GM12878 (cell line): ENCODE measurements around the gene EPHA1. TPM values are rescaled to one million over a fixed set of nuclear protein-coding genes. Genes with fewer than 3 reads are reported as not detected.

Experiments
- ATAC-seq: fragments of 200-7000 bp; cut with Tn5 transposase; 3 replicates; pipeline ENCODE4 v1.9.1; 2020; ENCODE audit warnings: mild to moderate bottlenecking, moderate library complexity
- BruUV-seq: library from RNA; stranded (reverse); fragments of 400-500 nt; replicated peaks from 2 replicates; lab custom pipeline; 2021; lab: Mats Ljungman, UMichigan
- CTCF ChIA-PET: fragments of 300-600 bp; sonication (Branson Sonifier 250); formaldehyde crosslinking; extraction: SDS; loops from one replicate; lab custom pipeline; 2021; ENCODE audit warnings: inconsistent platforms; lab: Yijun Ruan, JAX
- POLR2A ChIA-PET: fragments of 350-600 bp; formaldehyde crosslinking; extraction: SDS; loops from one replicate; lab custom pipeline; 2021; ENCODE audit warnings: inconsistent platforms; lab: Charles Lee
- RAD21 ChIA-PET: fragments of 300-600 bp; sonication (Branson Sonifier 250); formaldehyde crosslinking; loops from one replicate; lab custom pipeline; 2023; ENCODE audit warnings: antibody characterized with exemption; ENCODE audit not compliant: unreplicated experiment; lab: Charles Lee
- SMC1A ChIA-PET: fragments of 300-600 bp; sonication (Branson Sonifier 250); formaldehyde crosslinking; loops from one replicate; lab custom pipeline; 2023; ENCODE audit not compliant: unreplicated experiment, uncharacterized antibody; lab: Charles Lee
- DNase-seq: peaks from one replicate; pipeline ENCODE4 v3.0.0-alpha.2; 2011; ENCODE audit warnings: low read depth, low spot score
- FAIRE-seq: peaks from 3 replicates; lab custom pipeline; 2011; peaks lifted over from hg19 to GRCh38; lab: Jason Lieb, UNC
- H2AFZ ChIP-seq: 2 replicates; pipeline ENCODE4 v1.6.0; 2011; ENCODE audit warnings: low read depth, low read length, control low read depth; ENCODE audit not compliant: control insufficient read depth
- H3K27ac ChIP-seq: 2 replicates; pipeline ENCODE4 v1.5.1; 2011; ENCODE audit warnings: control low read depth; ENCODE audit not compliant: control insufficient read depth, insufficient read depth
- H3K27me3 ChIP-seq, 2 experiments: replicated peaks in 1 of 2; 2 replicates each; pipeline versions ENCODE4 v1.6.0 to v1.6.1; 2011; ENCODE audit warnings: low read length in 1 of 2; ENCODE audit not compliant: control insufficient read depth in 2 of 2, insufficient read depth in 2 of 2
- H3K36me3 ChIP-seq, 2 experiments: 2 replicates each; pipeline ENCODE4 v1.5.1; 2011; ENCODE audit warnings: low read length in 1 of 2; ENCODE audit not compliant: control insufficient read depth in 2 of 2, insufficient read depth in 2 of 2
- H3K4me1 ChIP-seq: 2 replicates; pipeline ENCODE4 v1.6.1; 2011; ENCODE audit warnings: mild to moderate bottlenecking, low read length, moderate library complexity, mixed read lengths; ENCODE audit not compliant: control insufficient read depth, insufficient read depth
- H3K4me2 ChIP-seq: 2 replicates; pipeline ENCODE4 v1.6.0; 2011; ENCODE audit warnings: control low read depth; ENCODE audit not compliant: control insufficient read depth, insufficient read depth
- H3K4me3 ChIP-seq: fragments of 200-600 bp; sonication (generic); 2 replicates; pipeline ENCODE4 v1.5.1; 2016
- H3K79me2 ChIP-seq: 2 replicates; pipeline ENCODE4 v1.6.0; 2011; ENCODE audit warnings: low read length; ENCODE audit not compliant: control insufficient read depth, insufficient read depth
- H3K9ac ChIP-seq: 2 replicates; pipeline ENCODE4 v1.8.0; 2011; ENCODE audit warnings: low read length, control low read depth, mixed read lengths; ENCODE audit not compliant: control insufficient read depth, insufficient read depth
- H3K9me3 ChIP-seq: replicated peaks from 3 replicates; pipeline ENCODE4 v1.5.1; 2011; ENCODE audit warnings: mild to moderate bottlenecking, low read length; ENCODE audit not compliant: control insufficient read depth, insufficient read depth
- H4K20me1 ChIP-seq: 2 replicates; pipeline ENCODE4 v1.6.0; 2011; ENCODE audit not compliant: control insufficient read depth, insufficient read depth
- ATF2 ChIP-seq: IDR thresholded peaks from 2 replicates; pipeline ENCODE4 v1.6.1; 2012; ENCODE audit warnings: low read length, inconsistent platforms
- BMI1 ChIP-seq: fragments of 450-650 bp; IDR thresholded peaks from 2 replicates; pipeline ENCODE4 v1.6.1; 2016; ENCODE audit warnings: mild to moderate bottlenecking, moderate library complexity, borderline replicate concordance
- ETV6 ChIP-seq, 2 experiments: fragments of 450-650 bp in 1 of 2; IDR thresholded peaks in 1 of 2; conservative IDR thresholded peaks in 1 of 2; 2 replicates each; pipeline ENCODE4 v1.6.1; 2014; ENCODE audit warnings: antibody characterized with exemption in 1 of 2, borderline replicate concordance in 1 of 2, low read depth in 1 of 2, mild to moderate bottlenecking in 1 of 2, moderate library complexity in 1 of 2
- JUNB ChIP-seq: IDR thresholded peaks from 2 replicates; pipeline ENCODE4 v1.6.1; 2016; ENCODE audit warnings: antibody characterized with exemption, mild to moderate bottlenecking
- NR2F1 ChIP-seq: fragments of 450-650 bp; conservative IDR thresholded peaks from 2 replicates; pipeline ENCODE4 v1.6.1; 2017; ENCODE audit warnings: mild to moderate bottlenecking
- NRF1 ChIP-seq: conservative IDR thresholded peaks from 2 replicates; pipeline ENCODE4 v1.6.1; 2011; ENCODE audit warnings: mild to moderate bottlenecking, low read depth, low read length, improper control_type of control experiment
- SMC3 ChIP-seq: IDR thresholded peaks from 2 replicates; pipeline ENCODE4 v1.6.1; 2011; ENCODE audit warnings: low read length, improper control_type of control experiment, borderline replicate concordance
- ZNF217 ChIP-seq: fragments of 450-650 bp; IDR thresholded peaks from 2 replicates; pipeline ENCODE4 v1.6.1; 2017; ENCODE audit warnings: antibody characterized with exemption, mild to moderate bottlenecking
- WGBS: methylation state at CpG from one replicate; pipeline ENCODE4 v1.1.6; 2016; ENCODE audit warnings: low lambda C conversion rate; ENCODE audit not compliant: insufficient replicate concordance, insufficient coverage; ENCODE audit errors: missing lambda C conversion rate; 5-methylcytosine and 5-hydroxymethylcytosine counted together
- in situ Hi-C: fragments of 300-500 bp; cut with MboI; formaldehyde crosslinking; loops from 9 replicates; pipeline ENCODE4 v1.14.3; 2018; ENCODE audit warnings: mixed read lengths
- intact Hi-C: fragments of 100-400 bp; cut with micrococcal nuclease; formaldehyde crosslinking; loops from one replicate; pipeline ENCODE4 v1.14.2; 2022; ENCODE audit not compliant: unreplicated experiment
- polyA plus RNA-seq, 11 experiments: library from polyadenylated mRNA; depleted of rRNA in 4 of 11; unstranded in 6 of 11; stranded (reverse) in 5 of 11; fragments of >200 nt; fragmentation: Nextera tagmentation in 4 of 11; fragmentation: Illumina TruSeq in 1 of 11; extraction: Ambion mirVana in 4 of 11; extraction: Trizol in 1 of 11; gene quantifications; 1 replicate in 1 of 11; 2 replicates in 10 of 11; pipeline versions ENCODE4 v1.2.1 to v1.2.3, GENCODE V29; 2011 to 2016; ENCODE audit warnings: inconsistent platforms in 2 of 11, missing spikeins in 2 of 11, low read depth in 1 of 11
- total RNA-seq, 4 experiments: library from RNA; depleted of rRNA in 3 of 4; stranded (reverse); fragments of >200 nt in 3 of 4; fragmentation: Illumina TruSeq in 1 of 4; extraction: Trizol in 1 of 4; gene quantifications; 2 replicates each; pipeline versions ENCODE4 v1.2.1 to v1.2.3, GENCODE V29; 2013 to 2021

EPHA1 gene
- total and polyA plus RNA-seq, 10 of the 15 experiments (the other 5 are each of a cell fraction or from before 2014, with no cell fraction given), result 0.11 to 0.35 (median 0.24) TPM; not detected in 6

DNA sequence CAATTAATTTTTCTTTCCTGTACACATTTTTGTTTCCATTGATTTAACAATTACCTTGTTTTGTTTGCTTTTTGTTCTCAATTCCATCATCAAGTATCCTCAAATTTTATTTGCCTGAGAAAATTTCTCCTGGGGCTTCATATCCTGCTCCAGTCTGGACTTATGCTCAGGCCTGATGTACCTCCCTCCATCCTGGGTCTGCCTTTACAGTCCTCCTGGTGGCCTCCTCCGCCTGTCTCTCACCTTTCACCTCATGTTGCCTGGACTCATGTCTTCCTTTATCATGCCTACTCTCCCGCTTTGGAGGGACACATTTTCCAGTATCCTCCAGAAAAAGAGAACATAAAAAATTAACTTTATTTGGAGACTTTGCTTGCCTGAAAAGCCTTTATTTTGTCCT lies 22.5 kb upstream of the EPHA1 start:
- WGBS, result 23% methylated on average over 2 of the region's 2 CpGs
- Histone ChIP-seq H2AFZ (no peak overlapping the region), H3K27me3 (no peaks in the 10 kb centered on the region; a peak in 1 of 4 replicates), H3K9ac (no peak overlapping the region), H3K4me1 (no peaks in the 10 kb centered on the region), H3K27ac (no peak overlapping the region), H3K9me3 (no peaks in the 10 kb centered on the region), H3K4me2 (no peak overlapping the region), H4K20me1 (no peaks in the 10 kb centered on the region), H3K36me3 (no peaks in the 10 kb centered on the region), H3K79me2 (no peaks in the 10 kb centered on the region), H3K4me3 (no peak overlapping the region)
- no peak for ATAC-seq
- no peak for DNase-seq
- ChIA-PET SMC1A (interaction anchor here (1.0 kb wide), 2 partner anchors 8 to 31 kb away, joined by 3 read pairs; no protein-coding TSS in a partner anchor), POLR2A (no interaction called here), CTCF (interaction anchor here (1.1 to 1.2 kb wide), 2 partner anchors 14 to 16 kb away, joined by 3 to 4 read pairs; no protein-coding TSS in a partner anchor), RAD21 (no interaction called here)
- intact Hi-C loops, result no loop called here
- no peak for FAIRE-seq
- in situ Hi-C loops, result no loop called here
- TF ChIP-seq ZNF217, result no peak
- TF ChIP-seq SMC3, result no peak
- no peak for TF ChIP-seq ATF2
- BruUV-seq, result no TSS peak

DNA sequence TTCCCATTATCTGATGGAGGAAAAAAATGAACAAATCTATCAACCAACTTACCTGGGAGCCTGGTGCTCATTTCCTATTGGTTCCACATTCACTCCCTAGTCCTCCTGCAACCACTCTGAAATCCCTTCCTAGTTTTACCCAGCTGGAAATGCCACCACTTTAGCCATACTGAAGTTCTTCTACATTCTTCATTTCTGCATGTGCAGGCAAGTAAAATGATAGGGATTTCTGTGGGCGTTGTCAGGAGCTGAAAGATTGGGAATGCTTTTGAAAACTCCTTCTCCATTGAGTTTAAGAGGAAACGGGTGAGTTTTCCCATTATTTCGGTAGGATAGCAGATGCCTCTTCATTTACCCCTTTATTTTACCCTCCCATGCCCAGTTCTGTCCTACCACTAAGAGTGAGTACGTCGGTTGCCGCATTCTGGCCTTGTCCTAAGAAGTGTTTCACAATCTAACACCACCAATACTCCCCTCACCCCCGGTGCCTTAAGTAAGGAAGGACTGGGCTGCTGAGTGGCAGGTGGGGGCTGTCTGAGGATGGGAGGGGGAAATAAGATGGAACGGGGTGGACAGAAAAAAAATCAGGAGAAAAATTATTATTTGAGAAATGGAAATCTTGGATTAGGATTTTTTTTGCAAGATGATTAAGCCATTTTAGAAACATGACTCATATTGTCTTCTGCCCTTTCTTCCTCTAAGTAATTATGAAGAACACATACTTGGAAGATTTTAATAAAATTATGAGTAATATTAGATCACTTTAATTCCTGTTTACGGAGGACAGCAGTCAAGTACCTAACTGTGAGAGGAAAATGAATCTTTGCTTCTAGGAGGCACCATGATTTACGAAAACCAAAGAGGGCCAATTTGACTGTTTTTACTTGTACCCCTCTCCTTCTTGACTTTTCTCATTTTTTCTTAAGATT lies 21.4 kb upstream of the EPHA1 start:
- FAIRE-seq, result no peak
- no peak for ATAC-seq
- ChIA-PET RAD21 (no interaction called here), SMC1A (no interaction called here), CTCF (no interaction called here), POLR2A (no interaction called here)
- DNase-seq, result no peak
- 33% methylated on average over 10 of the region's 10 CpGs for WGBS
- H3K36me3 ChIP-seq, result no peaks in the 10 kb centered on the region
- no peak overlapping the region for H3K27ac ChIP-seq
- no peaks in the 10 kb centered on the region for H3K9me3 ChIP-seq
- H3K4me3 ChIP-seq, result no peak overlapping the region
- intact Hi-C loops, result no loop called here
- no peak overlapping the region for H2AFZ ChIP-seq
- no TSS peak for BruUV-seq
- H3K9ac ChIP-seq, result no peak overlapping the region
- no peak overlapping the region for H3K4me2 ChIP-seq
- no peaks in the 10 kb centered on the region for H4K20me1 ChIP-seq
- no peaks in the 10 kb centered on the region for H3K4me1 ChIP-seq
- in situ Hi-C loops, result no loop called here
- H3K79me2 ChIP-seq, result no peaks in the 10 kb centered on the region
- H3K27me3 ChIP-seq, result no peaks in the 10 kb centered on the region; a peak in 1 of 4 replicates
- TF ChIP-seq ETV6 (conservative IDR thresholded peaks at IDR 0.05 in 1 of 2, IDR thresholded peaks at IDR 0.05 in 1 of 2; ENCODE audit: borderline replicate concordance in 1 of 2, low read depth in 1 of 2), result no peak
- TF ChIP-seq NRF1, result no peak
- TF ChIP-seq BMI1, result no peak
- TF ChIP-seq JUNB, result no peak
- TF ChIP-seq NR2F1, result no peak
- TF ChIP-seq, all 136 proteins: peak for 0
